HG03066 (cell line): ENCODE data around the gene MYL12B.

Experiments
- ATAC-seq: cut with Tn5 transposase; IDR thresholded peaks from one replicate; pipeline ENCODE4 v1.9.1; 2021; ENCODE audit warnings: low read depth; ENCODE audit not compliant: unreplicated experiment

Gene MYL12B

DNA sequence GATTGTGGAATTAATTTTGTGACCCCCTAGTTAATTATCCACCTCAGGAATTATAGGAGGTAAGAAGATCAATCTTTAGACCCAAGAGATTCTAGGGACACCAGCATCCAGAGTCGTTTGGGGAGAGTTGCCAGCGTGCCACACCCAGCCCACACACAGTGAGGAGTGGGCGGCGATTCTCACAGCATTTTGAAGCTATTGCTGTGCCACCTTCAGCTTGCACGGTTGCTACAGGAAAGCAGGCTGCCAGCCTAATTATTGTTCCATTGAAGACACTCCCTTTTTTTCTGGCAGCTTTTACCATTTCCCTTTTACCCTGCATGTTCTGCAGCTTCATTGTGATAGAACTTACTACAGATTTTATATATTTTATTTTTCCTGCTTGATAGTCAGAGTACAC, 27.5 kb upstream of the MYL12B start:
- ATAC-seq: no peak

DNA sequence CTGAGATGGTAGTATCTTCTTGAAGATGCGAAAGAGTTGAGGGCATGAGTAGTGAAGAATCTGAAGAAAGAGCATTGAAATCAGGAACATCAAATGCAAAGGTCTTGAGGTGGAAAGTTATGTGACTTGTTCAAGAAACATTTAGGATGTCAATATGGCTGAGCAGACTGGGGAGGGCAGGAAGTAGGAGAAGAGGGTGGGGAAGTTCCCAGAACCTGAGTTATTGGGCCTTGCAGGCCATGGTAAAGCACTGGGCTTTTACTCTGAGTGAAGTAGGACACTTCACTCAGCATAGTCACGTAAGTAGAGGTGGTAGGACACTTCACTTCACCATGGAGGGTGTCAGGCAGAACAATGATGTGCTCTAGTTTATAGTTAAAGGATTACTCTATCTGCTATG, 26.1 kb upstream of the MYL12B start:
- ATAC-seq: no peak

DNA sequence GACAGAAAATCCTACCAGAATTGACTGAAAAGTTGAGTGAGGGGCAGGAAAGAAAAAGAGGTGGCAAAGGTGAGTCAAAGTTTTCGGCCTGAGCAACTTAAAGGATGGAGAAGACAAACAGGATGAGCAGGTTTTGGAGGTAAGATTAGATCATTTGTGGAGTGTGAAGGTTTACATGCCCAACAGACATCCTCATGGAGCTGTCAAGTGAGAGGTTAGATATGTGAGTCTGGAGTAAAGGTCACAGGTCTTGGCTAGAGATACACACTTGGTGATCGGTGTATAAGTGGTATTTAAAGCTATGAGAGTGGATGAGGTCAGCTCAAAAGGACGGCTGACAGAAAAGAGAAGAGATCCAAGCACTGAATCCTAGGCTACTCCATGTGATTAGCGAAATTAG, 25.5 kb upstream of the MYL12B start:
- ATAC-seq: no peak

DNA sequence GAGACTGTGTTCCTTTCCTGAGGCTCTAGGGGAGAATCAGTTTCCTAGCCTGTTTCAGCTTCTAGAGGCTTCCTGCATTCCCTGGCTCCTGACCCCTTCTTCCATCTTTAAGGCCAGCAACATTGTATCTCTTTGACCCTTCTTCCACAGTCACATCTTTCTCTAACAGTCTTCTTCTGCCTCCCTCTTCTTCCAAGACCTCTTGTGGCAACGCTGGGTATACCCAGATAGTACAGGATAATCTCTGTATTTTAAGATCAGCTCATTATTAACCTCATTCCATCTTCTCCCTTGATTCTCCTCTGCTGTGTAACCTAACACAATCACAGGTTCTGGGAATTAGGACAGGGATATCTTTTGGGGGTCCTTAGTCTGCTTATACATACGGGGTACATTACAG, 23.2 kb upstream of the MYL12B start:
- no peak for ATAC-seq

GRCh38 chr18:3245185-3245564, 16.8 kb upstream of the MYL12B start:
- no peak for ATAC-seq

DNA sequence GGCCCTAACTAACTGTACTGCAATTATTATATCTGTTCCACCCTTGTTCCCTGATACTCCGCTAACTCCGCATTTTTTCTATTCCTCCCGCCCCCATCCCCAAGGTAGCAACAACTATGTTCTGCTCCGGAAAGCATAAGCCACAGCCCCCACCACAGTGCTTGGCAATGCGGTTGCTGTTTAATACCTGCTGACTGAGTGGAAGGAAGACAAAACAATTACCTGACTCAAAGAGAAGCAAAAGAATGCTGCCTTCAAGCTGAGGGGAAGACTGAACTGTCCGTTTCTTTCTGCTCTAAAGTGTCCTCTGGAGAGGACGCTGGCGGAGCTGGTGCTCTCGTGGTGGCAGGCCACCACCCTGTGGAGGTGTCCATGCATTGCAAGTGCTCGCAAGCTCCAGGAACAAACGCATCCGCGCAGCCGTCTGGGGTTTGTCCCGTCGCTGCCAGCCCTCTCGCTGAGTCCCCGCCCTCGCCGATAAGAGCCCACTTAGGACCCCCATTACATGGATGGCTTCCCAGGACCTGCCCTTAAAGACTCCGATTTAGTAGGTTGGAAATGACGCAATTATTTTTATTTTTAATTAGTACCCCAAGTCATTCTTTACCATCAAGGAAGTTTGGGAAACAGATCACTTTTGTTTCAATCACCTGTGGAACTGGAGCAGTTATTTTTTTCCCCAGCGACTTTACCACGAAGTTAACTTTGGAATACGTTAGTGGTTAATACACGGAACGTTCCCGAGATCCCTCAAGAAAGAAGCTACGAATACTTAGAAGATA, 15.9 kb upstream of the MYL12B start:
- ATAC-seq: peak; percentile 34

DNA sequence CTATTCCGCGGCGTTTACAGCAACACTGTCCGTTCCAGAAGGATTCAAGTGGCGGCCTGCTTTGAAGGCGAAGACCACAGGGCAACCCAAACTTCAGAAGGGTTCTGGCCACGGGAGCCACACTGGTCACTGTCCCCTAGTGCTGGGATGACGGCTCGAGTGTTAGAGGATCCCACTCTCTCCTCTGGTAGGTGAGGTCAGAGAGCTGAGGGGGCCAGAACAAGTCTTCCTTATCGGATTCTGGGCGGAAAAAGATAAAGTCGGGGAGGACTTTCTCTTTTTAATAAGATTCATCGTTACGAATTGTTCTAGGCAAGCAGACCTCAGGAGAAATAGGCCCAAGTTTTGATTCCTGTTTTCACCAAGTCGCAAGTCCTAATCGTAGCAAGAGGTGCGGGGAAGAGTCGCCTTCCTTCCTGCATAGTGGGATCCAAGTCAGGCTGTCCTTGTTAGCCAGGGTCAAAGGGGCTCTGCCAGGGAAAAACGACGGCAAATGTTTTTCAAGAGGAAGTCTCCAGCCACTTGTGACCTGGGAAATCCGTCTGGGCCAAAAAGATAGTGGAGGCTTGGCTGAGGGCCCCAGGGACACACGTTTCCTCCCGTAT, 15.2 kb upstream of the MYL12B start:
- no peak for ATAC-seq

DNA sequence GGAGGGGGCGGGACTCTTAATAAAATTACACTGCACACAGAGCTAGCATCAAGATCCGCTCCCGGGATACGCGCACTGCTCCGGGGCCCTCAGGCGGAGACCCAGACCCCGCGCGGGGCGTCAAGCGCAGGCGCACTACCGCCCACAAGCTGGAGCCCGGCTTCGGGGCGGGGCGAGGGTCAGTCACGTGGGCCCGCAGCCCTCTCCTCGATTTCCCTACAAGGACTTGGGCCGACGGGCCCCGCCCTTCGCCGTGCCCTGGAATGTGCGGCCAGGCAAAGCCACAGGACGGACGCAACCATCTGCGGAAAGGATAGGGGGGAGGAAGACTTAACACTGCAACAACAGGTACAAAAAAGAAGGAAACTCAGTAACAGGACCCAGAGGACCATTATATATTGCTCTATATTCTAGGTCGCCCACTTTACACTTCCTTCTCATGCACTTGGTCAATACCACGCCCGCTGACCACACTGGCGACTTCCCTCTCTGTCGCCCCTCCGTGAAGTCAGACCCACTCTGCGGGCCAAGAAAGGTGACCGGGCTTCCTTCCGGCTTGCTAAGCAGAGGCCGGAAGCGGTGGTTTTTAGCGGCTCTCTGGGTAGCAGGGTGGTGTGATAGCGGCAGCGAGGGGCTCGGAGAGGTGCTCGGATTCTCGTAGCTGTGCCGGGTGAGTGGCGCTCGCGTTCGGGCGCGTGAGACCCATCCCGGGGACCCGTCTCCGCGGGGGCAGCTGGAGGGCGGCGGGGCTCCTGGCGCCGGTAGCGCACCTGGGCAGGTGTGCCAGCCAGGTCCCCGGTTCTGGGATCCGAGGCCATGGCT, 14.5 kb upstream of the MYL12B start, which contains the start of gene MYL12A:
Gene MYL12A (plus strand): TSS at position 562 of the 822 bp plus-strand sequence. CDS start 5,447 bp downstream, outside the sequence.
- ATAC-seq: peak; percentile 86

DNA sequence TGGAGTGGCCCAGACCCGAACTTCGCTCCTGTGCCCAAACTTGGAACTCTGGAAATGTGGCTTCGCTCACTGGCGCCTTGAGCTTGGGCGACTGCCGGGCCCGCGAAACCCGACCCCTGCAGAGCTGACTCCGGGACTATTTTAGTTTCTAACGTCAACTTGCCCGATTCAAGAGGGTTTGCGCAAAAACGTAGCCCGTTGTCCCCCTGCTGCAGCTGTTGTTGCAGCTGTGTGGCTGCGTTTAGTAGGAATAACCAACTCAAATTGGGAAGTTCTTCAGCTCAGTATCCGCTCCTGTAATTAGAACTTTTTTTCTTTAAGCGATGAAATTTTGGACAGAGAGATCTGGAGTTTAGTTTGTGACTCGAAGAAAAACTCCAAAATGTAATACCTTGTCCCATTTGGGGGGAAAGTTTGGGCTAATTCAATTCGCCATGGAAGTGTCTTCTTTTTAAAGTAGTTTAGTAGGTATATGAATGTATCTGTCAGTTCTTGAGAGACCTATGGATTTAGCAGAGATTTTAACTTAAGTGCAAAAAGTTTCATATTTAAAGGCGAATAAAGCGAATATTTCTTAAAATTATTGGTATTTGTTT, 13.8 kb upstream of the MYL12B start:
- ATAC-seq: no peak

DNA sequence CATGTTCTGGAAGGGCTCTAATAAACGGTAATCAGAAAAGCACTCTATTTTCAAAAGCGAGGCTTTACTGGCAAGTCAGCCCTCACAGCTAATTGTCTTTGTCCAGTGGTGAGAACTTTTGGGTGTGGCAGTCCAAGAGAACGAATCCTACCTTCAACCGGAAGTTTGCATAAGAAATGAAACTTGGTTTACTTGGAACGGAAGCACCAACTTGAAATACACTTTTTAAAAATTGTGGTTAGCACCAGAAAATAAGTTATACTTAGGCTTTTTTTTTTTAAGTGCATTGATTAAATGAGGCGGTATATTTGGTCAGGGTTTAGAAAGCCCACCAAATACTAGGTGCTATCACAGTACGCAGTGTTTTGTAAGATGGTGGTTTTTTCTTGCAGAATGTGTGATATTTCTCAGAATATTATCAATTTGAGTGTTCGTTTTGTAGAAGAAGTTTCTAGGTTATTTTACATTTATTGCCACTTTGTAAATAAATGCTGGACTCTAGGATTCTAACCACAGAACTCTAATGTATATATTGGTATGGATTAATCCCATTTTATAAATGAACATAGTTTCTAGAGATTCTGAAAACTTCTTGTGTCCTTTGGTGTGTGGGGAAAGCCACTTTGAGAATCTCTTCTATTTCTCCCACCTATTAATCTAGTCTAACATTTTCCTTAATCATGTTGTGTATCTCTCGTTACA, 13.1 kb upstream of the MYL12B start:
- no peak for ATAC-seq

GRCh38 chr18:3250237-3251107, 11.5 kb upstream of the MYL12B start:
- no peak for ATAC-seq

DNA sequence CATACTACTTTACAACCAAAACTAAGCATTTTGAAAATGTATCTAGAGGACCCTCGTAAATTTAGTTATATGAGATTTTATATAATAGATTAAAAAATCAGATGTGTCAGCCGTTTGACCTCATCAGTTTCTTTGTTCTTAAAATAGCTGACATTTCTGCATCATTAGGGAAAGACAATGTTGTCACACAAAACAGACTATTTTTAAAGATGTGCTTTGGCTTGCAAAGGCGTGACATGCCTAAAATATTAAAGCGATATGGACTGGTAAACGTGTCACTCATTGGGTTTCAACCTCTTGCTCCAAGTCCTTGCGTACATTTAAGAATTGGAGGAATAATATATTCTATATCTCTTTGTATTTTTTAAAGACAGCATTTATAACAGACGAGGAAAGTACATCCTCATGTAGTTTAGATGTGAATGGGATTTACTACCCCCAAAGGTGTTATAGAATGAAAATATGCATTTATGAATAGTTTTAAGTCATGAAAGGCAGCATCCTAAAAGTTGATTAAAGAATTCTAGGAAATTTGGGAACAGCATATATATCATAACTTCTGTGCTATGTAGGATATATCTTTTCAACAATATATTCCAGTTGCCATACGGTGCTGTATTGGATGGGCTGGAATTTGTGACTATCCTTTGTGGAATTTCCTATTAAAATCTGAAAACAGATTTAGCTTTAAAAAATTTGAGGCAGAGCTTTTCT, 10.5 kb upstream of the MYL12B start:
- ATAC-seq: no peak

DNA sequence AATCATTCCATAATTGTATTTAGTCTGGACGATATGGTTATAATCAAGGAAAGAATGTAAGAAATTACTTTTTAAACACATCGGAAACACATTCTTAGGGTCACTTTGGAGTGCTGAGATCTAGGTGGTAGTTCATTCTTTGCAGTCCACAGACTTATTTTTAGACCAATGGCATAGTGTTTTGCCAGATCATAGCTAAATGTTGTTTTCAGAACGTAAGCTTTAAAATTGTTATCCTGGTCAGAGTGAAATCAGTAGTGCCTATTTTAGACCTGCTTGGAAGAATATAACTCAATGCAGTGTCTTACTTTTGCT, 10.0 kb upstream of the MYL12B start:
- no peak for ATAC-seq

DNA sequence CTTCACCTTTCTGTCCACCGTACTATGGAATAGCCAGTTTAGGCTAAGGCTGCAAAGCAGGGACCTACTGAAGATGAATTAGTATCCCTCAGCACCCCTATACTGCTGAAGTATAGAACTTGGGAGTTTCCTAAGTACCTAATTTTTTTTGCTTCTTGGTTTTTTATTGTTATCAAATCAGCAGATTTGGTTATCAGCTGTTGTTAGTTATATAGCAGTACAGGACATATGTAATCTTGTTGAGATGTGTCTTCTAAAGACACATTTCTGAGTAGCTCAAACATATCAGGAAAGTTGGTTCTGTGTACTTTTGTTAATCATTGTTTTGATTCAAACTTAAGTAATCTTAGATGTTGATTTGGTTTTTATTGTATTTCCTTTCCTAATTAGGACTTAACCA, 9.1 kb upstream of the MYL12B start:
- ATAC-seq: no peak

DNA sequence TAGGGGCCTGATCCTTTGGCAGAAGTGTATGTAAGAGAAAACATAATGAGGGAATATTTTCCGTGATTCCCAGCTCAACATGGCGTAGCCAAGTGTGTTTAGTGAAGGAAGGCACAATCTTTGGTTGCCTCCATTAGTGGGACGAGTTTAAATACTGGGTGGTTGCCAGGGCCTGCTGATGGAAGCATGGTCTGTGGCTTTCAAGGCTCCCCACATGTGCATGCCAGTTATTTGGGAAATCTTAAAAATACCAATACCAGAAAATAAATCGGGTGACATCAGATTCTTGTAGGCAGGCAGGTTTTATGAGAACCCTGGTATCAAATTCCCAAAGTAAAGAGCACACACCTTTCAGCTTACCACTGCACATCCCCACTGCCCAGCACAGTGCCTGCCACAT, 7.2 kb upstream of the MYL12B start:
- no peak for ATAC-seq

DNA sequence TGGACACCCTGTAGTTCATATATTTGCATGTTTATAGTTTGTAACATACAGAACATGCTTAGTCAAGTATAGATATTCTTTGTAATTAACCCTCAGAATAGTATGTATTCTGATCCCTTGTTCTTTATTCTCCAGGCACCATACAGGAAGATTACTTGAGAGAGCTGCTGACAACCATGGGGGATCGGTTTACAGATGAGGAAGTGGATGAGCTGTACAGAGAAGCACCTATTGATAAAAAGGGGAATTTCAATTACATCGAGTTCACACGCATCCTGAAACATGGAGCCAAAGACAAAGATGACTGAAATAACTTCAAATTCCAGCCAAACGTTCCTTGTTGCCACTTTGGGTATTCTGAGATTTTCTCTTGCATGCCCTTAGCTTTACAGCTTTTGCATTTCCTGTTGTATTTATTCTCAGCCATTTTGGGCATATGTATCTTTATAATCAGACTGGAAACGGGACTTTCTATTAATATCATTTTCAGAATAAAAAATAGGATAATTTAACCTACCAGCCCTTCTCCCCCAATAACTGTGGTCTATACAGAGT, 6.2 kb upstream of the MYL12B start:
- no peak for ATAC-seq

- no peak for ATAC-seq
These were observed 5.0 kb upstream of the MYL12B start for GRCh38 chr18:3256693-3257626.

DNA sequence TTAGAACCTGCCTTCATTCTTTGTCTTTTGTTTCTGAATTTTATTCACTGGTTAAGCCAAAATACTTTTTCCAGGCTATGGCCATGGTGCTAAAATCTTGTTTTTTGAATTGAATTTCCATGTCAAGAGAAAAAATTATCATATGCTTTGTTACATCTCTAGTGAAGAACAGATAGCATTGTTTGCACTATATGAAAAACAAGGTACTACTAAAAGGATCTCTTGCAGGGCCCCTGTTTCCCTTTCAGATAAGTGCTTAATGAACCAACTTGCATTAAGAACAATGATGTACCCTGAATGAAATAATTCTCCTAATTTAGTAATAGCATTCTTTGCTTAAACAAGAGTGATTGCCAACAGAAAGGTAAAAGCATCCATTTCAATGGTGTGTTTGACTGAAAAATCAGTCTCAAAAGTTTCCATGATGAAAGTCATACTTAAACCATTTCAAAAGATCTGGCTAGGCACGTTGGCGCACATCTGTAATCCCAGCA, 4.3 kb upstream of the MYL12B start:
- ATAC-seq: no peak
